WI38 (cell line): ENCODE measurements around the gene TEC.

Experiments
- H3K4me3 ChIP-seq: 2 replicates; pipeline ENCODE4 v1.5.1; 2011; ENCODE audit warnings: low read depth, mild to moderate bottlenecking, control low read depth, low read length
- CTCF ChIP-seq: IDR thresholded peaks from 2 replicates; pipeline ENCODE4 v1.5.1; 2012; ENCODE audit warnings: low read depth, mild to moderate bottlenecking, control low read depth, low read length

The TEC gene

GRCh38 chr4:48275686-48276085 lies 6.0 kb upstream of the TEC start:
- TF ChIP-seq CTCF: no peak

DNA sequence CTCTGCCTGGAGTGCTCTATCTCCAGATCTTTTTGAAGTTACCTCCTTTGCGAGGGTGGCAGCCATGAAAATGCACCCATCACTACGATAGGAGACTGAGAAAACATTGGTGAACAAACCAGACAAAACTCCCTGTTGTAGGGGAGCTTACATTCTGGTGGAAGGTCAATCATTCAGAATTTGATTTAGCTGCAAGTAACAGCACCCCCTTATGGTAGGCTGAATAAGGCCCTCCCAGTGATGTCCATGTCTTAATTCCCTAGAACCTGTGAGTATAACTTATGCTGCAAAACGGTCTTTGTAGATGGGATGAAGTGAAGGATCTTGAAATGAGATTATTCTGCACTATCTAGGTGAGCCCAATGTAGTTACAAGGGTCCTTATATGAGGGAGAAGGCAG lies 5.6 kb upstream of the TEC start:
- TF ChIP-seq CTCF: 0 out of 2 replicates have a peak, but pooled peaks have one; percentile 21
- H3K4me3 ChIP-seq: no peak overlapping the region

More at GRCh38 chr4:48275686-48276085, 6.0 kb upstream of the TEC start:
- H3K4me3 ChIP-seq: no peak overlapping the region

DNA sequence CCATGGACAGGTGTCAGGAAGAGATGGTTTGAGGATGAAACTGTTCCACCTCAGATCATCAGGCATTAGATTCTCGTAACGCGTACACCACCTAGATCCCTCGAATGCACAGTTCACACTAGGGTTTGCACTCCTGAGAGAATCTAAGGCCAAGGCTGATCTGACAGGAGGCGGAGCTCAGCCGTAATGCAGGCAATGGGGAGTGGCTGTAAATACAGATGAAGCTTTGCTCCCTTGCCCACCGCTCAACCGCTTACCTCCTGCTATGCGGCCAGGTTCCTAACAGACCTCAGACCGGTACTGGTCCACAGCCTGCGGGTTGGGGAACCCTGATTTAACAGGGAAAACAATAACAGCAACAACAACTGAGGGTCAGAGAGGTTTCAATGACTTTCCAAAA lies 2.0 kb upstream of the TEC start:
- H3K4me3 ChIP-seq: no peak overlapping the region
- TF ChIP-seq CTCF: no peak

- no peak for TF ChIP-seq CTCF
- H3K4me3 ChIP-seq: no peak overlapping the region
Measured at GRCh38 chr4:48270951-48271473, 1.4 kb upstream of the TEC start.

DNA sequence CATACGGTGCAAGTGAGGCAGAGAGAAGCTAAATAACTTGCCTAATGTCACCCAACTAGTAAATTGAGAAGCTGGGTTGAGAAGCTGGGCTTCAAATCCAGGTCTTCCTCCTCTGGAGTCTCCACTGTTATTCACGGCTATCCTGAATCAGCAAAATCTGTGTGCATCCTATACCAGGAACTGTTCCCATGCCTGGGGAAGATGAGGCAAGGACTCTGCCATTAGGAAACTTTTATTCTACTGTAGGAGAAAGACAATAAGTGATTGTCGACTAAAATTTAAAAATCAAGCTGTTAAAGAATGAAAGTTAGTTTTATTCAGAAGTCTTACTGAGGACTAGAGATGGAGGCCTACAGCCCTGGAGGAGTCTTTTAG lies 872 bp upstream of the TEC start:
- no peak for TF ChIP-seq CTCF
- no peak overlapping the region for H3K4me3 ChIP-seq

DNA sequence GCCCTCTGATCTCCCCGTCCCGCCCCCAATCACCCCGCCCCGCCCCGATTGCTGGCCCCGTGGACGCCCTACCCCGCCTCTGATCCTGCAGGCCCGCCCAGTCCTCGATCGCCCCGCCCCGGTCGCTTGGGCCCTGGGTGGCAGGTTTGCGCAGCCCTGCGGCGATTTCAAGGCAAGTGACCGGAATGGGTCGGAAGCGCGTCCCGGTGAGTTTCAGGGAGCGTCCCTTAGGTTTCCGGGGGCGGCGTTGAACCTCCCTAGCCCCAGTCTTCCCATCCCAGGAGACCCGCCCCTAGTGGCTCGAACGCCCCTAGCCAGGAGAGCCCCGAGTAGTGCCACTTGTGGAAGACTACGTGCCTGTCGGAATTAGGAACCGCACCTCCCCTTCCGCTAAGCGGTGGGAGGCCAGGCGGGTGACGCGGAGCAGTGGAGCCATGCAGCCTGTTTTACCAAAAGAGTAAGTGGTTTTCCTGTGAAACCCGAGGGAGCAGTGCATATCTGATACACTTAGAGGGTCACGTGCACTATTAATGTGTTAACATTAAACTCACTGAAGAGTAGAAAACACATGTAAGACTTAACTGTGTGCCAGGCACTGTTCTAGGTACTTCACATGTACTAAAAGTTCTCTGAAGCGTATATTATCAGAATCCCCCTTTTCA lies 354 bp upstream of the TEC start:
- no peak for TF ChIP-seq CTCF
- peak overlapping the region; percentile 68 for H3K4me3 ChIP-seq

GRCh38 chr4:48267574-48267973 lies 2.1 kb downstream of the TEC start:
- no peak overlapping the region for H3K4me3 ChIP-seq
- no peak for TF ChIP-seq CTCF
